Stimulated activated CD8-positive, alpha-beta memory T cell treated with anti-CD3 and anti-CD28 coated beads, Interleukin-7, amount 100 ng/mL, for 24 hours (primary cell): ENCODE results near the gene TAOK2.

Experiments used
- DNase-seq: peaks from one replicate; pipeline ENCODE4 v3.0.0-alpha.2; 2020; ENCODE audit warnings: low read depth

The TAOK2 gene

DNA sequence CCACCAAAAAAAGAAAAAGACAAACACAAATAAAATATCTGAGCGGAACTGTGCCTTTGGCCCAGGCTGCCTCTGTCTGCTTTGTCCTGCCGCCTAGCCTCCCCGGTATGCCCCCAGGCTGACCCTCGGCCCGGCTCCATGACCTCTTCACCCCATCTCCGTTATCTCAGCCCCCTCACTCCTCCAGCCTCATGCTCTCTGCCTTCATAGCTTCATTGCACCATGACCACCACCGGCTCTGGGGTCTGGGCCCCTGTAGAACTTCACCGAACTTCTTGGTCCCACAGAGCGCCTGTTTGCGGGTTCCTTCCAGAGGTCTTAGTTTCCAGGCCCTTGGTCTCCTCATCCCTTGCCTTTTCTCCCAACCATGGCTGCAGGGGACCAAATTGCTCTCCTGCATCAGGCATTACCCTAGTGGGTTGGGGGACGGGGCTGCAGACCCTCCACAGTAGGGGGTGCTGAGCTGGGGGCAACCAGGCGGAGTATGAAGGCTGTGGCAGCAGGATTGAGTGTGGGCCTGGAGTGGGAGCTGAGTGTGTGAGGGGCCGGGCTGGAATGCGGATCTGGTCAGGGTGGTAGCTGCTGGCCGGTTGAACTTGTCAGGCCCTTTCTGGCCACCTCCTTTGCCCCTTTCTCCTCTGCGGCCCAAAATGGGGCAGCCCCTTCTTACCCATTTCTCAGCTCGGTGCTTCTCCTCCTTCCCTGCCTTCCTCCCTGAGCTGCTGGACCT lies 14.8 kb downstream of the TAOK2 start:
- DNase-seq, result no peak

DNA sequence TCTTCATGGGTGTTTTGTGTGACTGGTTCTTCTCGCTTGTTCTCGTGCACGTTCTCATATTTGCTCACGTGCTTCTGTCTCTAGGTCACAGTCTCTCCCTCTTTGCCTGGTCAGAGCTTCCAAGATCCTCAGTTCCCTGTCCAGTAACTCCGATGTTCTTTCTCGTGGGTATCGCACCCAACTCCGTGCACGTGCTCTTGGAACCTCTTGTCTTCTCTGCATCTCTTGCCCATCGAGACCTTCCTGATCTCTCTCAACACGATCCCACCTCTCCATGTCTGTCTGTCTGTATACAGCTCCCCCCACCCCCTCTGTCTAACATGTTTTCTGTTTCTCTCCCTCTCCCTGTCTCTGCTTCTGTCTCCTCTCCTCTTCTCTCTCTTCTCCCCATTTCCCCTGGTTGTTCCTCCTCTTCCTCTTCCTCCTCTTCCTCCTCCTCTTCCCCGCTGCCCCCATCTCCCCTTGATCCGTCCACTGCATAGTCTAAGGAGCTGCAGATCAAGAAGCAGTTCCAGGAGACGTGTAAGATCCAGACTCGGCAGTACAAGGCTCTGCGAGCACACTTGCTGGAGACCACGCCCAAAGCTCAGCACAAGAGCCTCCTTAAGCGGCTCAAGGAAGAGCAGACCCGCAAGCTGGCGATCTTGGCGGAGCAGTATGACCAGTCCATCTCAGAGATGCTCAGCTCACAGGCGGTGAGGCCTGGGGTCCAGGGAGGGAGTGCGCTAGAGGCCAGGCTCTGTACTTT lies 15.6 kb downstream of the TAOK2 start:
- no peak for DNase-seq

DNA sequence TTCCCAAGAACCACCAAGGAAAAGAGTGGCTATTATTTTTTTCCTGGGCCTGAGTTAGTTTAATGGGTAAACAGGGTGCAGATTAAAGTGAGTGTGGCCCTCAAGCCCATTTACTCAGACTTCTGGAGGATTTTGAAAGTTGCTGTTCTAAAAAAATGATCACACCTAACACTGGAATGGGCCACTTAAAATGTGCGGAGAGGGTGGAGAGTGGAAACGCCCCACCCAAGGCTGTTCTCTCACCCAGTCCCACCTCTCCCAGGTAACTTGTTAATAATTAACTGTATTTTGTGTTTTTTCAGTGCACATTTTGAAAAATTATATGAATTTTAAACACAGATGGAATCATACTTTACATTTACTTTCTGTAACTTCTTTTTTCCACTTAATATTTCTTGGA lies 16.4 kb downstream of the TAOK2 start:
- no peak for DNase-seq

DNA sequence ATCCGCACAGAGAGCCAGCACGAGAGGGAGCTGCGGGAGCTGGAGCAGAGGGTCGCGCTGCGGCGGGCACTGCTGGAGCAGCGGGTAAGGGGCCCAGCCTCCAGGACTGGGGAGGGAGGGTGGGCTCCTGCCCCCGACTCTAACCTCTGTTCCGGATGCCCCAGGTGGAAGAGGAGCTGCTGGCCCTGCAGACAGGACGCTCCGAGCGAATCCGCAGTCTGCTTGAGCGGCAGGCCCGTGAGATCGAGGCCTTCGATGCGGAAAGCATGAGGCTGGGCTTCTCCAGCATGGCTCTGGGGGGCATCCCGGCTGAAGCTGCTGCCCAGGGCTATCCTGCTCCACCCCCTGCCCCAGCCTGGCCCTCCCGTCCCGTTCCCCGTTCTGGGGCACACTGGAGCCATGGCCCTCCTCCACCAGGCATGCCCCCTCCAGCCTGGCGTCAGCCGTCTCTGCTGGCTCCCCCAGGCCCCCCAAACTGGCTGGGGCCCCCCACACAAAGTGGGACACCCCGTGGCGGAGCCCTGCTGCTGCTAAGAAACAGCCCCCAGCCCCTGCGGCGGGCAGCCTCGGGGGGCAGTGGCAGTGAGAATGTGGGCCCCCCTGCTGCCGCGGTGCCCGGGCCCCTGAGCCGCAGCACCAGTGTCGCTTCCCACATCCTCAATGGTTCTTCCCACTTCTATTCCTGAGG lies 17.4 kb downstream of the TAOK2 start:
- no peak for DNase-seq

DNA sequence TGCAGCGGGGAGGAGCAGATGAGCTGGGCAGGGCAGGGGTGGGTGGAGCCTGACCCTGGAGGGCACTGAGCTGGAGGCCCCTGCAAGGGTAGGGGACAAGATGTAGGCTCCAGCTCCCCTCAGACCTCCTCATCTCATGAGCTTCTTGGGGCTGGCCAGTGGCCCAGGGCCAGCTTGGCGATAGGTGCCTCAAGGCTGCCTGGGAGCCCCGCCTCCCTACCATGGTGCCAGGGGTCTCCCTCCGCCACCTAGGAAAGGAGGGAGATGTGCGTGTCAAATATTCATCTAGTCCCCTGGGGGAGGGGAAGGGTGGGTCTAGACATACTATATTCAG lies 17.9 kb downstream of the TAOK2 start:
- DNase-seq, result no peak

DNA sequence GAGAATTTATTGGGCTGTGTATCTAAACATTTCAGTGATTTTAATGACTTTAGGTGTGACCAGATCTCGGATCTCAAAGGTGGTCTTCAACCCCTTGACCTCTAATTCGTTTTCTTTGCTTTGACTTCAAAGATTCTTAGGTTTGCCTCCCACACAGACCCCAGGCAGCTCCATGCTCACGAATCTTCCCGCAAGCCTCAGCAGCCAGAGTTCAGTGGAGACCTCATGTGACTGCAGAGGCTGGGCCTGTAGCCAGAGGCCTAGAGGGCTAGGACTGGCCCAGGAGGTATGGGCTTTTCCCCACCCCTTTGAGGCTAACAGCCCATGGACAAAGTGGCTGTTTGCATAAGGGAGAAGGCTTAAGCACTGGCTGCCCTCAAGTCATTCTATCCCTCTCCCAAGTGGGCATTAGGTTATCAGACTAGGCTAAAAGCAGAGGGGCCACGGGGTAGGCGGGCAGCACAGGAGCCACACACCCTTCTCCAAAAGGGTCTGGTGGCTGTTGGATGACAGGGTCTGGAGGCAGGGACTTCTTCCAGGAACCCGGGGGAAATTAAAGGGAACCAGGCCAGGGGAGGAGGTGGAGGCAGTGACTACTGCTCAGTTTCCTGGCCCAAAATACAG lies 18.8 kb downstream of the TAOK2 start:
- no peak for DNase-seq

DNA sequence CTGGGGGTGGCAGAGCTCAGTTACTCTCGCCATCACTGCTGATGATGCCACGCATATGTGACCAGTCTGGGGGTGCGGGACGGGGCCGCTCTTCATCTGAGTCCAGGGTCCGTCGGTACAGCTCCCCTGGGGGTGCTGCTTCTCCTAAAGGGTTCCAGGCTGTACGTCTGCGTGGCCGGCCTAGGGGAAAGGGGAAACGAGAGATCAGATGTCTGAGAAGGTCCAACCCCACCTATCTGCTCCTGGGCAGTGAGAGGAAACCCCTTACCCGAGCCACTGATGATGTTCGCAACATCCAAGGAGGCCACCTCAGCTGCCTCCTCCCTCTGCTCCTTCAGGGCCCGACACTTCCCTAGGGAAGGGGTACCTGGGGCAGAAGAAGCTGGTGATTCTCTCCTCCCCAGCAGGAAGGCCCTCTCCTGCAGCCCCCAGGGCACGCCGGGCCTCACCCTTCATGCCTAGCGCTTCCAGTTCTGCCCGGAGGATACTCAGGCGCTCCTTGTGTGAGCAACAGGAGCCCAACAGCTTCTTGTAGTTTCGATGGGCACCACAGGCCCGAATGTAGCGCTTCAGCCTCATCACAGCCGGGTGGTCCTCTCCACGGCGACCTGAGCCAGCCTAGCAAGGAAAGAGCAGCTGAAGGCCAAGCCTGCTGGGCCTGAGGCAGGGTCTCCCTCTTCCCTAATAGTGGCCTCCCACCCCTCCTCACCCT lies 19.7 kb downstream of the TAOK2 start:
- no peak for DNase-seq

DNA sequence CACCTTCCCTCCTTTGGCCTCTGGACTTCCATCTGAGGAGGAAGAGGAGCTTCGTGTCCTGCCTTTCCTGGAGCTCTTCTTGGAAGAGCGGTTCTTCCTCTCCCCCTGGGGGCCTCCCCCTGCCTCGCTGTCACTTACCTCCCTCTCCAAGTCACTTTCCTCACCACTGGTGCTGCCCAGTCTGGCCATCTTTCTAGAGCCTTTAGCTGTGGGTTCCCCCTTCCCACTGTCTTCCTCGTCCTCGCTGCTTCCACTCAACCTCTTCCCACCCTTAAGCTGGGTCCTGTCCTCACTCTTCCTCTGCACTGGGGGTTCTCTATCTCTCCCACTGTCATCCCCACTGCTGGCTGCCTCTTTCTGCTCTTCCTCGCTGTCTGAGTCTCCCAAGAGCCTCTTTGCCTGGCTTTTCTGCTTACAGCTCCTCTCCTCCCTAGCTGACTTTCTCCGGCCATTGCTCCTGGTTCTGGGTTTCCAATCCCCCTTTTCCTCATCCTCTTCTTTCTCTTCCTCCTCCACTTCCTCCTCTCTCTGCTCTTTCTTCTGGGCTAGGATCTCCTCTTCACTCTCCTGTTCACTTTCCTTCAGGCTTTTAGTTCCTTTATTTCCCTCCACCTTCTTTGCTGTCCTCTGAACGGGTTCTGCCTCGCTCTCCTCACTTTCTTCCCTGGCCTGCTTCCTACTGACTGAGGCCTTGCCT lies 20.4 kb downstream of the TAOK2 start:
- no peak for DNase-seq

DNA sequence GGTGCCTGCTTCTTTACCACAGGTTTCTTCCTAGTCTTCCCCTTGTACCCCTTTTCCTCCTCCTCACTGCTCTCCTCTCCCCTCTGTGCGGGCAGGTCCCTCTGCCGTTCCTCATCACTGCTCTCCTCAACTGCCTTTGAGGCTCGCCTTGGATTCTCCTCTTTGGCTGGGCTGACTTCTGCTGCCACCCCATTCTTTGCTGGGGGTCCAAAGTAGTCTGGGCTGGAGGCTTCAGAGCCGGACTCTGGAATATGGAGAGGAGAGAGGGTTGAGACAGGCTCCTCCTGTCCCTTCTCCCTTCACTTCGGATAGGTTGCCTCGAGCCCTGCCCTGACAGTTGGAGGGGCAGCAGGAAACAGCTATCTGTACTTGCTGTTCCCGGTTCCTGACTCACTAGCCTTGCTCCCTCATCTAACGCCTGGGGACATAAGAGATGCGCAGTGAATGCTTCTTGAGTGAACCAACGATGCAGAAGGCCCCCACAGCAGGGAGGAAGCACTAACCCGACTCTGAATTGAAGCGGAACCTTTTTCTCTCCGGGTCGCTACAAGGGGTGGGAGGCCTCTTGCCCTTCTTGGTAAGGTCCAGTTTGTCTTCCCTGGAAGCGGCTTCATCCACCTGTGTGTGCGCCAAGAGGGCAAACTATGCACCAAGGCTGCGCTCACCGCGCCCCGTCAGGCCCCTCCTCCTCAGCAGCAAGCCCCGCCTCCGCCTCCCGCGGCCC lies 21.1 kb downstream of the TAOK2 start:
- peak; percentile 50 for DNase-seq

DNA sequence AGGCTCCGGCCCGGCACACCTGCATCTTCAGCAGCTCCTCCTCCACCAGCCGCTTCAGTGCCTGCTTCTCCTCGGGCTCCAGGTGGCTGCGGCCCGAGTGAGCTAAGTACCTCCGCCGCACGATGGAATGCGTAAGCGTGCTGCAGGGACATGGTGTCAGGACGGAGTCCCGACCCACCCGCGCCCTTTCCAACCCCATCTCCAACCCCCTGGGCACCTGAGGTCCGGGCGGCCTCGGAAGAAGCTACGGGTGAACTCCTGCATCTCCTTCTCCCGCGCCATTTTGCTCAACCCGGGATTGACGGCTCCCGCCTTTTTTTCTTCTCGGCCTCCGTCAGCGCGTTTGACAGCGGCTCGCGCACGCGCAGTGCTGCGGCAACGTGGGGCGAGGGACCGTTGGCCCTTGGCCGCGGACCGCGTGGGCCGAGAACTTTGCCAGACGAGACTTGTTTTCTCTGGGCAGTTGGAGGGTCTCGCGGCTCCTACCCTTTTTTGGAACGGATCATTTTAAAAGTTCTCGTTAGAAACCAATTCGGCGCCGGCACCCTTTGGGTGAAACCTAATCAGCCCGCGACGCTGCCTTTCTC lies 21.7 kb downstream of the TAOK2 start, which contains the start of gene HIRIP3:
Gene HIRIP3 (minus strand): TSS at position 294 of the 587 bp plus-strand sequence. CDS start 12 bp downstream, at position 282.
- peak; percentile 80 for DNase-seq

DNA sequence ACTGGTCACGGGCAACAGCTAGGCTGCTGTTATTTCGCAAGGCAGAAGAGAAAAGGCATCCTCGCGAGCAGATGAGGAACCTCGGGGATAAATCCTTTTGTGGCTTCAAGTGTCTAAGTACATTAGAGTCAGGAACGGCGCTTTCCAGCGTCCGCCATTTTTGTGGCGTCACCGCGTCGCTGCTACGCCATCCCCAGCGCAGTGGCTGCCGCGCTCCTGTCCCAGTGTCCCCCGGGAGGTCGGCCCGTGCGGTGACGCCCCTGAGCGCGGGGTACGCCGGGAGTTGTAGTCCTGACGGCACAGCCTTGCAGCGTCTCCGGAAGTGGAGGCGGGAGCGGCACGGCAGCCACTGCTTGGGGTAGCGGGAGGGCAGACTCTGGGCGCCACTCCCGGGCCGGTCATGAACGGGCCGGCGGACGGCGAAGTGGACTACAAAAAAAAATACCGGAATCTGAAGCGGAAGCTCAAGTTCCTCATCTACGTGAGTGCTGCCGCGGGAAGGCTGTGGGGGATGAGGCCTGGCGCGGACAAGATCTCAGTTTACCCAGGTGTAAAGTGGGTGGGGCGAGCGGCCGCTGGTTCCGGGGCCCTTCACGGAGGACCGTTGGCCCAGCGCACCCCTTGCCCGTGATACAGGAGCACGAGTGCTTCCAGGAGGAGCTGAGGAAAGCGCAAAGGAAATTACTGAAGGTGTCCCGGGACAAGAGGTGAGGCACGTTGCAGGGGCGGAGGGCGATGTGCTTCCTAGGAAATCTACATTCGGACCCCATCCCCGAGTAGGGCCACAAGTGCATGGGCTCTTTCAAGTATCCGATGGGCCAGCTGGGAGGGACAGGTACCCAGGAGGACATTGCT lies 22.5 kb downstream of the TAOK2 start, which contains the start of gene INO80E:
Gene INO80E (plus strand): TSS at position 331 of the 855 bp plus-strand sequence. CDS start 70 bp downstream, at position 401.
- peak; percentile 99 for DNase-seq

DNA sequence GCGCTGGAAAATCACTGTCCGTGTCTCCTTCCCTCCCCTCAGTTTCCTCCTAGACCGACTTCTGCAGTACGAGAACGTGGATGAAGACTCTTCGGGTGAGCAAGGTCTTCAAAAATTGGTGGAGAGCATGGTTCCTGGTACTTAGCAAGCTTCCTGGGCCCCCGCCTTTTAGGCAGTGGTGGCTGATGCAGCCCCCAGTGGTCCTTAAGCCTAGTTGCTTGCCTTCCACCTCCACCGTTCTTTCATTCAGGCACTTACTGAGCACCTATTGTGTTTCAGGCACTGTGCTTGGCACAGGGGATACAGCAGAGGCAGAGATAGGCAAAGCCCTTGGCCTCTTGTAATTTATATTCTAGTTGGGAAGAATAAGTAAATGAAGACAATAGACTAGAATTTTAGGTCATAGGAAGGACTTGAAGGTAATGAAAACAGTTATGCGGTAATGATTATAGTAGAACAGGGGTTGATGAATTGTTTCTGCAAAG lies 23.1 kb downstream of the TAOK2 start:
- DNase-seq, result no peak

DNA sequence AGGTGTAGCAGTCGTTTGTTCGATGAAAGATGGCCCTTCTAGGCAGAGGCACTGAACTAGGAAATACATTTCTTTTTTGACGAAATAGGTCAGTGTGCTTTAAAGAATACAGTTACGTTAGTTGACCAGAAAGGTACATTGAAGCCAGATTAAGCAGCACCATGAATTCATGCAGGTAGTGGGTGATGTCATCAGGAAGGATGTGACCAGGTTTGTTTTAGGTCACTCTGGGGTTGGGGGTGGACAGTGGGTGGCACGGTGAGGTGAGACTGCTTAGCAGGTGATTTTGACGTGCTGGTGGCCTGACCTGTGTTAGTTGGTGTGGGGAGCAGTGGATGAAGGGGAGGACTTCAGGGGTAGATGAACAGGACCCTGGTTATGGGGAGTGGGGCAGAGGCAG lies 25.9 kb downstream of the TAOK2 start:
- DNase-seq, result no peak

DNA sequence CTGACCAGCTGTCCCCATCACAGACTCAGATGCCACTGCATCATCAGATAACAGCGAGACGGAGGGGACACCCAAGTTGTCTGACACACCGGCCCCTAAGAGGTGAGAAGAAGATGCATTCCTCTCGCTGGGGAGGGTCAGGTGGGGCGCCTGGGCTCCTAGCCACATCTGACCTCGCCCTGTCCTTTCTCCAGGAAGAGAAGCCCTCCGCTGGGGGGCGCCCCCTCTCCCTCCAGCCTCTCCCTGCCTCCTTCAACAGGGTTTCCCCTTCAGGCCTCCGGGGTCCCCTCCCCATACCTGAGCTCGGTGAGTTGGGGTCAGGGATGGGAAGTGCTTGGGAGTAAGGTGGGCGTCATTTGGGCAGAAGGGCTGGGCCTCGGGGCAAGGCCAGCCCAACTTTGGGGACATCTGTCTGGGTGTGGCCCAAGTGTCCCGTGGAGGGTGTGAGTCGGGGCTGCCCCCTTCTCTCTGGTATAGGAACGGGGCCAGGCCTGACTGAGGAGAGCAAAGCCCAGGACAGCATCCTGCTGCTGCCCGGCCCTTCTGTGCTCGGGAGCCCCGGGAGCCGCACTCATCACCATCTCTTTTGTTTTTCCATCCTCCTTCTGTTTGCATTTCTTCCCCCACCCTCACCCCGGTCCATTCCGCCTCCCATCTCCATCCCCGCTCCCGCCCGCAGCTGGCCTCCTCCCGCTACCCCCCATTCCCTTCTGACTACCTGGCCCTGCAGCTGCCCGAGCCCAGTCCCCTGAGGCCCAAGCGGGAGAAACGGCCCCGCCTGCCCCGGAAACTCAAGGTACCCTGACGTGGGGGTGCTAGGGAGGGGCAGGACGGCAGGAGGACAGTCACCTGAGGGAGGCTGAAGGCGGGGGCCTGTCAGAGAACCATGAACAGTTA lies 27.3 kb downstream of the TAOK2 start:
- DNase-seq, result no peak

DNA sequence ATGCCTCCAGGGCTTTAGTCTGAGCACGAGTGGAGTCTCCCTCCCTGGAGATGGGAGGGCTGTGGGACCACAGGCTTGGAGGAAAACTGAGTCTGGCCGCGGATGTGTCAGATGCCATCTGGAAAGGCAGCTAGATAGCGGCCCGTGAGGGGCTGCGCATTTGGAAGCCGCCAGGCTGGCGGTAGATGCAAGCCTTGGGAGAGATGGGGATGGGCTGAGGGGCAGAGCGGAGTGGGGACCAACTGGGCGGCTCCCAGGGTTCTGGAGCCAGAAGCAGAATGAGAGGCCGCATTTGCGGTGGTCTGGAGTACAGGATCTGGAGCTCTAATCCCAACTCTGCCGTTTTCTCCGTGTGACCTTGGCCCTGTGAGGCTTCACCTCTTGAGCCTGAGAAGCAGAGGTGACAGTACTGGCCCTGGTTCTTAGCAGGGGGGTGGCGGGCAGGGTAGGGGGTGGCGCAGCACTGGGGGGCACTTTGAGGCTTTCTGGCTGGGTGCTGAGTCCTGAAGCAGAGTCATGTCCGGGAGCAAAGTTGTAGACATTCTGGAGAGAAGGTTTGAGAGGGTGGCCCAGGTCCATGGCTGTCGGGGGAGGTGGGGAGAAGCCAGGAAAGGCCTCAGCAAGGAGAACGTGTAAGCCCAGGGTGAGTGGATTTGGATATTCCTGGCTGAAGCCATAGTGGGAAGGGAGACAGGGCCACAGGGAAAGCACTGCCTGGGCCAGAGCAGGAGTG lies 29.1 kb downstream of the TAOK2 start:
- DNase-seq, result no peak

DNA sequence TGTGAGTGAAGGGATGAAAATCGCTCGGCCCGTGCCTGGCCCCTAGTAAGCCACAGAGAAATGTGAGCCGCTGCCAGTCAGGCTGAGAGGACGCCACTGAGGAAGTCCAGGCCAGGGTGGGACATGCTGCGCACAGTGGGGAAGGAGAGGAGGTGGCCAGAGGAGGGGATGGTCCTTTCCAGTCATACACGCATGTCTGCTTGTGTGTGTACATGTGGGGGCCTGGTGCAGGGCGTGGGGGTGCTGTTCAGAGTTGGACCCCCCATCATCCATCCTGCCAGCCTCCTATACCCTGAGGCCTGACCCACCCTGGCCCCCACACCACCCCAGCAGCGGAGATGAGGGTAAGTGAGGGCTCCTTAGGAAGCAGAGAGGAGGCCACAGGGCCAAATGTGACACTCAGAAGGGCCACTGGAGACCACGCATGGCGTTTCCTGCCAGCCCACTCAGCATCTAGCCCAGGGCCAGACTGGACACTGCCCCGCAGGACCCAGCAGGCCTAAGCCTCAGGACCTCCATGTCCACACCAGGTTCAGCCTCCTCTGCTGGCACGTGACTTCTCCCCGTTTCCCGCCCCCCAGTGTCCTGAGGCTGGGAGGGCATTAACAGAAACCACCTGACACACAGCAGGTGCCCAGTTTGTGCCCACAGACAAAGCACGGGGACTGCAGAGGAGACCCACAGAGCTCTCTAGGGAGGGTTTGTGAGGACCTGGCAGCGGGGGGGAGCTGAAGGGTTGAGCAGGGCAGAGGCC lies 30.2 kb downstream of the TAOK2 start:
- no peak for DNase-seq

DNA sequence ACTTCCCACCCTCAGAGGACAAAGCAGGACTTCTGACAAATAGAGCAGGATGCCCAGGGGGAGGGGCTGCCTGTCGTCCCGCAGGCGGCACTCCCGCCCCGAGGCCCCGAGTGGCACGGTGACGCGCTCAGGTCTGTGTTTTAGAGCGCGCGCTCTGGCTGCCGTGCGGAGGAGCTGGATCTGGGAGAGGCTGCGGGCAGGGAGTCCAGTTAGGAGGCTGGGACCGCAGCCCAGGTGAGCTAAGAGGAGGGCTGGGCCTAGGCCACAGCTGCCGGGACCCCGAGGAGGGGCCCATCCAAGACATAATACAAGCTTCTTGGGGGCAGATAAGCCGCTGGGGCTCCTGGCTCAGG lies 30.7 kb downstream of the TAOK2 start:
- DNase-seq, result no peak
